ENCODE data around the gene HDGFL2. TPM values are rescaled to one million over a fixed set of nuclear protein-coding genes. Genes with fewer than 3 reads are reported as not detected.

Gene HDGFL2
- total and polyA plus RNA-seq, 2 donors = 26.2 to 36.9 TPM

GRCh38 chr19:4500841-4501591, 28.9 kb downstream of the HDGFL2 start:
- H3K9me3 ChIP-seq (ENCODE audit: control insufficient read depth in 2 of 2, insufficient read depth in 1 of 2, low read length in 1 of 2) = no peaks in the 10 kb centered on the region
- 98% methylated on average over 29 of the region's 29 CpGs for WGBS
- H3K36me3 ChIP-seq (ENCODE audit: control insufficient read depth in 2 of 2, insufficient read depth in 2 of 2, low read length in 1 of 2) = peaks cover 52 to 83% of the 10 kb centered on the region in 2 donors
- no peak overlapping the region for H3K4me3 ChIP-seq (ENCODE audit: low read length in 2 of 2)
- no peaks in the 10 kb centered on the region for H3K27me3 ChIP-seq (ENCODE audit: control insufficient read depth in 2 of 2, insufficient read depth in 1 of 2, low read length in 1 of 2)
- no peak for DNase-seq (ENCODE audit: low read depth in 6 of 9, low spot score in 9 of 9)
- H3K27ac ChIP-seq (ENCODE audit: low read depth in 1 of 2, low read length in 1 of 2) = no peak overlapping the region
- no peaks in the 10 kb centered on the region for H3K4me1 ChIP-seq (ENCODE audit: control insufficient read depth in 2 of 2, insufficient read depth in 2 of 2, low read length in 2 of 2)

DNA sequence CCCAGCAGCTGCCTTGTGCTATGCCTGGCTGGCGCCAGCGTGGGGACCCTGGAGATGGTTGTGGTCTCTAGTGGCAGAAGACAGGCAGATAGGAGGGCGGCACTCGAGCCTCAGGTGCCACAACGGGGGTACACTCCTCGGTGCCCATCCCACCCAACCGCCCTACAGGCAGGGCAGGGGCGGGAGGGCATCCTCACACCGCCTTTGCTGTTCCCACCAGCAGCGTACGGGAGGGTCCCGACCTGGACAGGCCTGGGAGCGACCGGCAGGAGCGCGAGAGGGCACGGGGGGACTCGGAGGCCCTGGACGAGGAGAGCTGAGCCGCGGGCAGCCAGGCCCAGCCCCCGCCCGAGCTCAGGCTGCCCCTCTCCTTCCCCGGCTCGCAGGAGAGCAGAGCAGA, 29.6 kb downstream of the HDGFL2 start:
- Histone ChIP-seq H3K4me3 (ENCODE audit: low read length in 2 of 2) (no peak overlapping the region), H3K36me3 (ENCODE audit: control insufficient read depth in 2 of 2, insufficient read depth in 2 of 2, low read length in 1 of 2) (peaks cover 46 to 77% of the 10 kb centered on the region in 2 donors), H3K27me3 (ENCODE audit: control insufficient read depth in 2 of 2, insufficient read depth in 1 of 2, low read length in 1 of 2) (no peaks in the 10 kb centered on the region), H3K27ac (ENCODE audit: low read depth in 1 of 2, low read length in 1 of 2) (no peak overlapping the region), H3K4me1 (ENCODE audit: control insufficient read depth in 2 of 2, insufficient read depth in 2 of 2, low read length in 2 of 2) (no peaks in the 10 kb centered on the region), H3K9me3 (ENCODE audit: control insufficient read depth in 2 of 2, insufficient read depth in 1 of 2, low read length in 1 of 2) (no peaks in the 10 kb centered on the region)
- WGBS = 97% methylated on average over 25 of the region's 25 CpGs
- DNase-seq (ENCODE audit: low read depth in 6 of 9, low spot score in 9 of 9) = no peak

- no peak overlapping the region for H3K4me3 ChIP-seq (ENCODE audit: low read length in 2 of 2)
- no peak for DNase-seq (ENCODE audit: low read depth in 6 of 9, low spot score in 9 of 9)
- no peaks in the 10 kb centered on the region for H3K27me3 ChIP-seq (ENCODE audit: control insufficient read depth in 2 of 2, insufficient read depth in 1 of 2, low read length in 1 of 2)
- H3K27ac ChIP-seq (ENCODE audit: low read depth in 1 of 2, low read length in 1 of 2) = no peak overlapping the region
- H3K9me3 ChIP-seq (ENCODE audit: control insufficient read depth in 2 of 2, insufficient read depth in 1 of 2, low read length in 1 of 2) = no peaks in the 10 kb centered on the region
- peaks cover 44 to 68% of the 10 kb centered on the region in 2 donors for H3K36me3 ChIP-seq (ENCODE audit: control insufficient read depth in 2 of 2, insufficient read depth in 2 of 2, low read length in 1 of 2)
- WGBS = 97% methylated on average over 37 of the region's 37 CpGs
- H3K4me1 ChIP-seq (ENCODE audit: control insufficient read depth in 2 of 2, insufficient read depth in 2 of 2, low read length in 2 of 2) = no peaks in the 10 kb centered on the region
These were observed 30.4 kb downstream of the HDGFL2 start for GRCh38 chr19:4502282-4503131.

DNA sequence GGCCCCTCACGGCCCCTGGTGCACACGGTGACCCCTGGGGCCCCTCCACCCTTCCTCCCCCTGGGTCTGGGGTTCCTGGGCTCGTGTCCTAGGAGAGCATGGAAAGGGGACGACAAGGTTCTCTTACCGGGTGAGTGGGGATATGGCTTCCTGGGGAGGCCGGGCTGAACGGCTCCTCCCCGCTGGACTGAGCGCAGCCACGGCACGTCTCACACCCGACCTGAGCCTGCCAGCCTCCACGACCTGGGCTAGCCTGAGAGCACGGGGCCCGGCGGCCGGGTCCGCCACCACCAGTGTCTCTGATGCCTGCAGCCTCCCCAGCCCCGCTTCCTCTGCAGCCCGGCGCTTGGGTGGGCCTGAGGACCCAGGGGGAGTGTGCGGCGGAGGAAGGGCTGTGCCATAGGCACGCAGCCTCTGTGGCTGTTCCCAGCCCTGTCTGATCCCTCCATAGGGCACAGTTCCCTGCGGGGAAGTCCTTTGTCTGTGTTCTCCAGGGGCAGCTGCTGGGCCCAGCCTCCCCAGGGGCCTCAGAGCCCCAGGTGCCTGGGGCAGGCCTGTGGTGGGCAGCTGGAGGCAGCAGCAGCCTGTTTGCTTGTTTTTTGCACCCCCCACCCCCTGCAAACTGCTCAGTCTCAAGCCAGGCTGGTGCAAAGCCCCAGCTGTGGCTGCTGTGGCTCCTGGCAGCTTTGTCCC, 31.2 kb downstream of the HDGFL2 start:
- no peaks in the 10 kb centered on the region for H3K9me3 ChIP-seq (ENCODE audit: control insufficient read depth in 2 of 2, insufficient read depth in 1 of 2, low read length in 1 of 2)
- WGBS = 98% methylated on average over 25 of the region's 25 CpGs
- H3K27ac ChIP-seq (ENCODE audit: low read depth in 1 of 2, low read length in 1 of 2) = peak overlapping the region in 1 of 2 donors; percentile 8
- H3K27me3 ChIP-seq (ENCODE audit: control insufficient read depth in 2 of 2, insufficient read depth in 1 of 2, low read length in 1 of 2) = no peaks in the 10 kb centered on the region
- H3K4me1 ChIP-seq (ENCODE audit: control insufficient read depth in 2 of 2, insufficient read depth in 2 of 2, low read length in 2 of 2) = no peaks in the 10 kb centered on the region
- no peak for DNase-seq (ENCODE audit: low read depth in 6 of 9, low spot score in 9 of 9)
- peaks cover 36 to 61% of the 10 kb centered on the region in 2 donors for H3K36me3 ChIP-seq (ENCODE audit: control insufficient read depth in 2 of 2, insufficient read depth in 2 of 2, low read length in 1 of 2)
- H3K4me3 ChIP-seq (ENCODE audit: low read length in 2 of 2) = no peak overlapping the region

- H3K27ac ChIP-seq (ENCODE audit: low read depth in 1 of 2, low read length in 1 of 2) = peak overlapping the region in 1 of 2 donors; percentile 8
- no peaks in the 10 kb centered on the region for H3K27me3 ChIP-seq (ENCODE audit: control insufficient read depth in 2 of 2, insufficient read depth in 1 of 2, low read length in 1 of 2)
- 98% methylated on average over 10 of the region's 10 CpGs for WGBS
- peaks cover 31 to 56% of the 10 kb centered on the region in 2 donors for H3K36me3 ChIP-seq (ENCODE audit: control insufficient read depth in 2 of 2, insufficient read depth in 2 of 2, low read length in 1 of 2)
- H3K4me1 ChIP-seq (ENCODE audit: control insufficient read depth in 2 of 2, insufficient read depth in 2 of 2, low read length in 2 of 2) = no peaks in the 10 kb centered on the region
- DNase-seq (ENCODE audit: low read depth in 6 of 9, low spot score in 9 of 9) = no peak
- no peaks in the 10 kb centered on the region for H3K9me3 ChIP-seq (ENCODE audit: control insufficient read depth in 2 of 2, insufficient read depth in 1 of 2, low read length in 1 of 2)
- no peak overlapping the region for H3K4me3 ChIP-seq (ENCODE audit: low read length in 2 of 2)
These were observed 31.7 kb downstream of the HDGFL2 start for GRCh38 chr19:4503825-4504170.

DNA sequence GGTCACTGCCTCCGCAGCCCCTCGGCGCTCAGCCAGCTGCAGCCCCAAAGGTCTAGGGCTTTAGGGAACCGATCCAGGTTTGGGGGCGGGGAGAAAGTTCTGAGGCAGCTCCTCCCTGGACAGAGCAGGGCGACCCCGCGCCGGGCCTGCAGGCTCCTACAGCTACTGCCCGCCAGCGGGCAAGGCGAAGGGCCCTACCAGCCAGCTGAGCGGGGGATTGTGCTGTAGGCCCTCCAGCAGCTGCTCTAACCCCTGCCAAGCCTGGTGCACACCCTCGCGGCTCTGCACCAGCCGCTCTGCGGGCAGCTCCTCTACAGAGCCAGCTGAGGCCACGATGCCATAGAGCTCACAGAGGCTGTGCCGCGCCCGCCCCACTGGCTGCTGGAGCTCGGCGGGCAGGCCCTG, 32.2 kb downstream of the HDGFL2 start:
- Histone ChIP-seq H3K4me3 (ENCODE audit: low read length in 2 of 2) (no peak overlapping the region), H3K4me1 (ENCODE audit: control insufficient read depth in 2 of 2, insufficient read depth in 2 of 2, low read length in 2 of 2) (no peaks in the 10 kb centered on the region), H3K27ac (ENCODE audit: low read depth in 1 of 2, low read length in 1 of 2) (no peak overlapping the region), H3K9me3 (ENCODE audit: control insufficient read depth in 2 of 2, insufficient read depth in 1 of 2, low read length in 1 of 2) (no peaks in the 10 kb centered on the region), H3K36me3 (ENCODE audit: control insufficient read depth in 2 of 2, insufficient read depth in 2 of 2, low read length in 1 of 2) (peaks cover 30 to 54% of the 10 kb centered on the region in 2 donors), H3K27me3 (ENCODE audit: control insufficient read depth in 2 of 2, insufficient read depth in 1 of 2, low read length in 1 of 2) (no peaks in the 10 kb centered on the region)
- 96% methylated on average over 23 of the region's 23 CpGs for WGBS
- DNase-seq (ENCODE audit: low read depth in 6 of 9, low spot score in 9 of 9) = no peak

DNA sequence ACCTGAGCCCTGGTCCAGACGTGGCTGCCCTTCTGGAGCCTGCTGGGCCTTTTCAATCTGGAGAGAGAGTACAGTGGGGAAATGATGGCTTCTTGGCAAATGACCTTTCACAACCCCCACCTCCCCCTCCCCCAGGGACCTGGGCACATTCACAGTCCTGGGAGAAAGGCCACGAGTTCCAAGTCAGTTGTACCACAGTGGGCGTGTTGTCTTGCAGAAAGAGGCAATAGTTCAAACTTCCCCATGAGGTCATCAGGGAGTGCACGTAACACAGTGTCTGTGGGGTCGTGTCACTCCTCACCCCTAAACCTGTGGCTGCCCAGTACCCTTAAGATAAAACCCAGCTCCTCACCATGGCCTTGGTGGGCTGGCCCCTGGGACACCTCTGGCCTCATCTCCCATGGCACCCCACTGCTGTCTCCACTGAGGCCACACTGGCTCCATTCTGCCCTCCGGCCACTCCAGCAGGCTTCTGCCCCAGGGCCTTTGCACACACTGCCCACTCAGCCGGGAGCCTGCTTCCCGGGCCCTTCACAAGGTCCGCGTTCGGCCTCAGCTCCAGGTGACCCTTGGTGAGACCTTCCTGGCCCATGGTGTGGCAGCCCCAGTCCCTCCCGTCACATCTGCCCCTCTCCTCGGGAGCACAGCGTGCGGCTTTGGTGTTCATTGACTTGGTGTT, 32.9 kb downstream of the HDGFL2 start:
- peaks cover 23 to 47% of the 10 kb centered on the region in 2 donors for H3K36me3 ChIP-seq (ENCODE audit: control insufficient read depth in 2 of 2, insufficient read depth in 2 of 2, low read length in 1 of 2)
- no peaks in the 10 kb centered on the region for H3K9me3 ChIP-seq (ENCODE audit: control insufficient read depth in 2 of 2, insufficient read depth in 1 of 2, low read length in 1 of 2)
- no peak overlapping the region for H3K4me3 ChIP-seq (ENCODE audit: low read length in 2 of 2)
- no peaks in the 10 kb centered on the region for H3K4me1 ChIP-seq (ENCODE audit: control insufficient read depth in 2 of 2, insufficient read depth in 2 of 2, low read length in 2 of 2)
- H3K27me3 ChIP-seq (ENCODE audit: control insufficient read depth in 2 of 2, insufficient read depth in 1 of 2, low read length in 1 of 2) = no peaks in the 10 kb centered on the region
- no peak overlapping the region for H3K27ac ChIP-seq (ENCODE audit: low read depth in 1 of 2, low read length in 1 of 2)
- DNase-seq (ENCODE audit: low read depth in 6 of 9, low spot score in 9 of 9) = no peak
- WGBS = 97% methylated on average over 15 of the region's 15 CpGs

DNA sequence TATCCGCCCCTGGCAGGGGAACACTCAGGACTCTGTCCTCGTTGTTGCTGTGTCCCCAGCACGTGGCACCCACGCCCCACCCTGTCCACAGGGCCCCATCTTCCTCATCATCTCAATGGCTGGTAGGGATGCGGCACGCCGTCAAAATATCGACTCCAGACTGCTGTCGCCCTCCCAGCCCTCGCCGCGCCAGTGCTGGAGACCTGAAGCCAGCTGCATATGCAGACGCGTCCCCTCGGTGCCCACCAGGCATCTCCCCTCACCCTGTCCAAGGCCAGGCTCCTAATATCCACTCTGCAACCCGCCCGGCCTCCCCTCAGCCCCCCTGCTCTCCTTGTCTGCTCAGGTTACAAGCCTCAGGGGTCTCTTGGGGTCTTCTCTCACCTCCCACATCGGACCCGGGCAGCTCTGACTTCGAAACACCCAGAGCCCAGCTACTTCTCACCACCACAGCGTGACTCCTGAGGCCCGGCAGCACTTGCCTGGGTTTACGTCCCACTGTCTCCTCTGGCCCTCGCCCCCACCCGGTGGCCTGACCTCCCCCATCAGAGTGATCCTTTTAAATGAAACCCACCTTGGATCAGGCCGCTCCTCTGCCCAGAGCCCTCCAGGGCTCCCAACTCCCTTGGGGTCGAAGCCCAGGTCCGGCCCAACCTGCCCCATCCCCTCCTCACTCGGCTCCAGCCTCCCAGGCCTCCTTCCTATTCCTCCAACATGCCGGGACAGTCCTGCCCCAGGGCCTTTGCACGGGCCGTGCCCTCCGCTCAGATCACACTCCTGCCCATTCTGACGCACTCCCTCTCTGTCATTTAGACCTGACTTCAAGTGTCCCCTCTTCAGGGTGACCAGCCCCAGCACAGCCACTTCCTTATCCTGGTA, 33.7 kb downstream of the HDGFL2 start:
- WGBS = 97% methylated on average over 34 of the region's 34 CpGs
- Histone ChIP-seq H3K4me1 (ENCODE audit: control insufficient read depth in 2 of 2, insufficient read depth in 2 of 2, low read length in 2 of 2) (no peaks in the 10 kb centered on the region), H3K4me3 (ENCODE audit: low read length in 2 of 2) (no peak overlapping the region), H3K36me3 (ENCODE audit: control insufficient read depth in 2 of 2, insufficient read depth in 2 of 2, low read length in 1 of 2) (peaks cover 20 to 43% of the 10 kb centered on the region in 2 donors), H3K27me3 (ENCODE audit: control insufficient read depth in 2 of 2, insufficient read depth in 1 of 2, low read length in 1 of 2) (no peaks in the 10 kb centered on the region), H3K9me3 (ENCODE audit: control insufficient read depth in 2 of 2, insufficient read depth in 1 of 2, low read length in 1 of 2) (no peaks in the 10 kb centered on the region), H3K27ac (ENCODE audit: low read depth in 1 of 2, low read length in 1 of 2) (no peak overlapping the region)
- DNase-seq (ENCODE audit: low read depth in 6 of 9, low spot score in 9 of 9) = no peak
